GM23338 (cell line): ENCODE results near the gene SLC26A11.
"Not testable (repeated sequence)": the region's sequence is repeated elsewhere in the genome, so short reads cannot be mapped to it uniquely, and the experiment has no call there.

Experiments used
- CREB1 ChIP-seq: fragments of 250-450 bp; sonication (Bioruptor Pico); IDR thresholded peaks from 2 replicates; pipeline ENCODE4 v1.5.0; 2020; ENCODE audit warnings: low read depth, mild to moderate bottlenecking, moderate library complexity
- CTCF ChIP-seq, 2 experiments: fragments of 200-600 bp in 1 of 2; sonication (generic) in 1 of 2; conservative IDR thresholded peaks; 2 replicates each; pipeline versions ENCODE4 v1.5.1 to v1.6.1; 2016 to 2017; ENCODE audit warnings: antibody characterized with exemption in 2 of 2, low read depth in 2 of 2, mild to moderate bottlenecking in 2 of 2, moderate library complexity in 1 of 2
- ETS1 ChIP-seq: IDR thresholded peaks from 2 replicates; pipeline ENCODE4 v1.6.1; 2016; ENCODE audit warnings: antibody characterized with exemption
- EZH2 ChIP-seq: fragments of 200-600 bp; sonication (generic); IDR thresholded peaks from one replicate; pipeline ENCODE4 v1.8.0; 2017; ENCODE audit warnings: antibody characterized with exemption, mild to moderate bottlenecking, low read depth; ENCODE audit not compliant: unreplicated experiment
- EZH2phosphoT487 ChIP-seq: fragments of 200-600 bp; sonication (generic); IDR thresholded peaks from one replicate; pipeline ENCODE4 v1.8.1; 2018; ENCODE audit warnings: antibody characterized with exemption; ENCODE audit not compliant: unreplicated experiment
- JUNB ChIP-seq: IDR thresholded peaks from one replicate; pipeline ENCODE4 v1.6.1; 2016; ENCODE audit warnings: antibody characterized with exemption; ENCODE audit not compliant: unreplicated experiment
- POLR2AphosphoS5 ChIP-seq: IDR thresholded peaks from 2 replicates; pipeline ENCODE4 v1.6.1; 2016; ENCODE audit warnings: antibody characterized with exemption, low read depth
- REST ChIP-seq: IDR thresholded peaks from one replicate; pipeline ENCODE4 v1.6.1; 2018; ENCODE audit warnings: antibody characterized with exemption; ENCODE audit not compliant: unreplicated experiment
- ZNF114 ChIP-seq: fragments of 250-450 bp; sonication (Bioruptor Pico); IDR thresholded peaks from 2 replicates; pipeline ENCODE4 v1.5.0; 2020; ENCODE audit warnings: mild to moderate bottlenecking, moderate library complexity

GRCh38 chr17:80199295-80199694 lies 20.9 kb upstream of the SLC26A11 start:
- TF ChIP-seq CTCF (conservative IDR thresholded peaks at IDR 0.05; ENCODE audit: low read depth in 2 of 2); EZH2phosphoT487; POLR2AphosphoS5; EZH2; ETS1; ZNF114 (CRISPR knock-in tag); JUNB; REST; CREB1 (CRISPR knock-in tag): not testable (repeated sequence)
